Activated CD4-positive, CD25-positive, alpha-beta regulatory T cell treated with anti-CD3 and anti-CD28 coated beads, Interleukin-2, amount 50 U/mL, for 24 hours (primary cell): ENCODE measurements around the gene RPL4.
"Not testable (repeated sequence)": the region's sequence is repeated elsewhere in the genome, so short reads cannot be mapped to it uniquely, and the experiment has no call there.

Experiments used
- ATAC-seq, 2 donors: fragments of 150-1000 bp; cut with Tn5 transposase; one replicate each; pipeline ENCODE4 v1.10.0; 2021; ENCODE audit warnings: mild to moderate bottlenecking in 1 of 2, moderate library complexity in 1 of 2

Gene RPL4

GRCh38 chr15:66489179-66489791, 15.4 kb downstream of the RPL4 start:
- no peak for ATAC-seq

- ATAC-seq: no peak
Observed at GRCh38 chr15:66488525-66488924, 16.1 kb downstream of the RPL4 start.

GRCh38 chr15:66486887-66487286, 17.8 kb downstream of the RPL4 start:
- ATAC-seq: no peak

GRCh38 chr15:66484539-66485112, 20.0 kb downstream of the RPL4 start:
- ATAC-seq: no peak

- no peak for ATAC-seq
Observed at GRCh38 chr15:66483131-66483566, 21.5 kb downstream of the RPL4 start.

GRCh38 chr15:66482539-66482938, 22.1 kb downstream of the RPL4 start:
- ATAC-seq: no peak

GRCh38 chr15:66481107-66481856, 23.4 kb downstream of the RPL4 start:
- no peak for ATAC-seq

- no peak for ATAC-seq
Observed at GRCh38 chr15:66480267-66480666, 24.4 kb downstream of the RPL4 start.

GRCh38 chr15:66477011-66477410, 27.6 kb downstream of the RPL4 start:
- no peak for ATAC-seq

- no peak for ATAC-seq
Observed at GRCh38 chr15:66476535-66476934, 28.1 kb downstream of the RPL4 start.

- ATAC-seq: no peak
Observed at GRCh38 chr15:66474963-66475362, 29.7 kb downstream of the RPL4 start.

GRCh38 chr15:66474135-66474534, 30.5 kb downstream of the RPL4 start:
- no peak for ATAC-seq

GRCh38 chr15:66472176-66472999, 32.3 kb downstream of the RPL4 start:
- ATAC-seq: peak; percentile 89 to 94

- not testable (repeated sequence) for ATAC-seq
Observed at GRCh38 chr15:66470825-66471224, 33.8 kb downstream of the RPL4 start.

- ATAC-seq: not testable (repeated sequence)
Observed at GRCh38 chr15:66467162-66468040, 37.3 kb downstream of the RPL4 start.

GRCh38 chr15:66465294-66465693, 39.4 kb downstream of the RPL4 start:
- ATAC-seq: not testable (repeated sequence)

GRCh38 chr15:66462627-66463026, 42.0 kb downstream of the RPL4 start:
- ATAC-seq: no peak

GRCh38 chr15:66461917-66462316, 42.7 kb downstream of the RPL4 start:
- no peak for ATAC-seq

GRCh38 chr15:66461294-66461693, 43.4 kb downstream of the RPL4 start:
- ATAC-seq: not testable (repeated sequence)

GRCh38 chr15:66459818-66460615, 44.6 kb downstream of the RPL4 start:
- ATAC-seq: no peak

- ATAC-seq: peak; percentile 81
Observed at GRCh38 chr15:66456211-66456610, 48.4 kb downstream of the RPL4 start.
